HepG2 (cell line): Measurements from ENCODE around the gene HIF1AN. TPM values are rescaled to one million over a fixed set of nuclear protein-coding genes. Genes with fewer than 3 reads are reported as not detected.

ENCODE experiments used
- ASH2L ChIP-seq: fragments of 300-600, 200-600 bp; sonication (generic); IDR thresholded peaks from 2 replicates; pipeline ENCODE4 v1.7.0; 2017; ENCODE audit warnings: low read depth, mild to moderate bottlenecking, moderate library complexity, mixed read lengths, low read length; ENCODE audit not compliant: insufficient read length
- ATF7 ChIP-seq, 2 experiments: fragments of 450-650 bp in 1 of 2; sonication (generic) in 1 of 2; formaldehyde crosslinking in 1 of 2; IDR thresholded peaks; 2 replicates each; pipeline versions ENCODE4 v1.4.0 to v1.6.1; 2016 to 2020; ENCODE audit warnings: antibody characterized with exemption in 1 of 2, mild to moderate bottlenecking in 1 of 2, missing genetic modification reagents in 1 of 2
- HOXA3 ChIP-seq: sonication (generic); formaldehyde crosslinking; IDR thresholded peaks from 2 replicates; pipeline ENCODE4 v1.5.0; 2020; ENCODE audit warnings: missing genetic modification reagents
- JARID2 ChIP-seq: sonication (generic); formaldehyde crosslinking; IDR thresholded peaks from 2 replicates; pipeline ENCODE4 v1.8.1; 2023; ENCODE audit warnings: missing genetic modification reagents, inconsistent platforms; ENCODE audit not compliant: insufficient replicate concordance
- POLR2A ChIP-seq, 2 experiments: IDR thresholded peaks; 2 replicates each; pipeline ENCODE4 v1.6.1; 2011; ENCODE audit warnings: low read depth in 2 of 2, low read length in 2 of 2, mild to moderate bottlenecking in 1 of 2, moderate library complexity in 1 of 2; ENCODE audit not compliant: insufficient read depth in 1 of 2
- STAG1 ChIP-seq: sonication (generic); formaldehyde crosslinking; IDR thresholded peaks from 2 replicates; pipeline ENCODE4 v1.4.0; 2020; ENCODE audit warnings: missing genetic modification reagents
- TAF15 ChIP-seq: fragments of 200-400 bp; formaldehyde crosslinking; IDR thresholded peaks from one replicate; pipeline ENCODE4 v1.6.1; 2018; ENCODE audit warnings: mild to moderate bottlenecking, low read depth, low read length; ENCODE audit not compliant: poor library complexity, severe bottlenecking
- U2AF1 ChIP-seq: fragments of 200-400 bp; formaldehyde crosslinking; optimal IDR thresholded peaks from 2 replicates; pipeline ENCODE3; 2017; ENCODE audit warnings: mild to moderate bottlenecking, low read depth, low read length
- polyA plus RNA-seq, 8 experiments: library from polyadenylated mRNA; depleted of rRNA in 3 of 8; stranded (reverse) in 7 of 8; unstranded in 1 of 8; fragments of >200 nt; fragmentation: Illumina TruSeq in 4 of 8; extraction: Trizol in 4 of 8; gene quantifications; 2 replicates each; pipeline versions ENCODE4 v1.2.1 to v1.2.3, GENCODE V29; 2011 to 2016; ENCODE audit warnings: low read depth in 4 of 8, missing spikeins in 1 of 8, mixed read lengths in 1 of 8; ENCODE audit not compliant: insufficient read depth in 1 of 8
- total RNA-seq, 5 experiments: library from RNA; depleted of rRNA; stranded (reverse); fragments of >200 nt; fragmentation: Illumina TruSeq; extraction: Trizol; gene quantifications; 2 replicates each; pipeline ENCODE4 v1.2.3, GENCODE V29; 2016; ENCODE audit warnings: low read depth in 1 of 5
- TF ChIP-seq, protein P1 (sequence below), 2 experiments: IDR thresholded peaks; 2 replicates each; pipeline ENCODE4 v1.6.1; 2011 to 2012; ENCODE audit warnings: low read length in 2 of 2, borderline replicate concordance in 1 of 2, low read depth in 1 of 2, mild to moderate bottlenecking in 1 of 2, moderate library complexity in 1 of 2
- TF ChIP-seq, protein P2 (sequence below): sonication (generic); formaldehyde crosslinking; IDR thresholded peaks from 2 replicates; pipeline ENCODE4 v1.4.0; 2020; ENCODE audit warnings: missing genetic modification reagents
- TF ChIP-seq, protein P3 (sequence below), 2 experiments: fragments of 450-650 bp in 1 of 2; sonication (generic) in 1 of 2; formaldehyde crosslinking in 1 of 2; IDR thresholded peaks; 2 replicates each; pipeline versions ENCODE4 v1.6.1 to v1.8.0; 2016 to 2022; ENCODE audit warnings: antibody characterized with exemption in 1 of 2, mild to moderate bottlenecking in 1 of 2, missing genetic modification reagents in 1 of 2
- TF ChIP-seq, protein P4 (sequence below): IDR thresholded peaks from 2 replicates; pipeline ENCODE4 v1.6.1; 2016; ENCODE audit warnings: control low read depth

The HIF1AN gene
- total and polyA plus RNA-seq, 2 of the 13 experiments (the other 11 are each of a cell fraction or from before 2014, with no cell fraction given), result 8.6 to 10.7 TPM

GRCh38 chr10:100535715-100536353, at the start of gene HIF1AN (continued):
- TF ChIP-seq, protein P1, sequence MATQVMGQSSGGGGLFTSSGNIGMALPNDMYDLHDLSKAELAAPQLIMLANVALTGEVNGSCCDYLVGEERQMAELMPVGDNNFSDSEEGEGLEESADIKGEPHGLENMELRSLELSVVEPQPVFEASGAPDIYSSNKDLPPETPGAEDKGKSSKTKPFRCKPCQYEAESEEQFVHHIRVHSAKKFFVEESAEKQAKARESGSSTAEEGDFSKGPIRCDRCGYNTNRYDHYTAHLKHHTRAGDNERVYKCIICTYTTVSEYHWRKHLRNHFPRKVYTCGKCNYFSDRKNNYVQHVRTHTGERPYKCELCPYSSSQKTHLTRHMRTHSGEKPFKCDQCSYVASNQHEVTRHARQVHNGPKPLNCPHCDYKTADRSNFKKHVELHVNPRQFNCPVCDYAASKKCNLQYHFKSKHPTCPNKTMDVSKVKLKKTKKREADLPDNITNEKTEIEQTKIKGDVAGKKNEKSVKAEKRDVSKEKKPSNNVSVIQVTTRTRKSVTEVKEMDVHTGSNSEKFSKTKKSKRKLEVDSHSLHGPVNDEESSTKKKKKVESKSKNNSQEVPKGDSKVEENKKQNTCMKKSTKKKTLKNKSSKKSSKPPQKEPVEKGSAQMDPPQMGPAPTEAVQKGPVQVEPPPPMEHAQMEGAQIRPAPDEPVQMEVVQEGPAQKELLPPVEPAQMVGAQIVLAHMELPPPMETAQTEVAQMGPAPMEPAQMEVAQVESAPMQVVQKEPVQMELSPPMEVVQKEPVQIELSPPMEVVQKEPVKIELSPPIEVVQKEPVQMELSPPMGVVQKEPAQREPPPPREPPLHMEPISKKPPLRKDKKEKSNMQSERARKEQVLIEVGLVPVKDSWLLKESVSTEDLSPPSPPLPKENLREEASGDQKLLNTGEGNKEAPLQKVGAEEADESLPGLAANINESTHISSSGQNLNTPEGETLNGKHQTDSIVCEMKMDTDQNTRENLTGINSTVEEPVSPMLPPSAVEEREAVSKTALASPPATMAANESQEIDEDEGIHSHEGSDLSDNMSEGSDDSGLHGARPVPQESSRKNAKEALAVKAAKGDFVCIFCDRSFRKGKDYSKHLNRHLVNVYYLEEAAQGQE (IDR thresholded peaks at IDR 0.05; ENCODE audit: borderline replicate concordance in 1 of 2, low read depth in 1 of 2, low read length in 2 of 2), result peak in 1 of 2 experiments; percentile 22; a peak in 1 of 4 replicates
- TF ChIP-seq U2AF1 (peak; percentile 77), ATF7 (IDR thresholded peaks at IDR 0.05) (no peak), ATF7 (CRISPR knock-in tag; IDR thresholded peaks at IDR 0.05) (no peak), TAF15 (no peak), JARID2 (CRISPR knock-in tag) (peak; percentile 69), STAG1 (CRISPR knock-in tag) (peak; percentile 21; the same call in 1 of the 2 replicates), ASH2L (peak; percentile 79), HOXA3 (CRISPR knock-in tag) (peak; percentile 79), POLR2A (IDR thresholded peaks at IDR 0.05; ENCODE audit: insufficient read depth in 1 of 2, low read depth in 2 of 2, low read length in 2 of 2) (peak; percentile 70 to 86)
- TF ChIP-seq, protein P2, sequence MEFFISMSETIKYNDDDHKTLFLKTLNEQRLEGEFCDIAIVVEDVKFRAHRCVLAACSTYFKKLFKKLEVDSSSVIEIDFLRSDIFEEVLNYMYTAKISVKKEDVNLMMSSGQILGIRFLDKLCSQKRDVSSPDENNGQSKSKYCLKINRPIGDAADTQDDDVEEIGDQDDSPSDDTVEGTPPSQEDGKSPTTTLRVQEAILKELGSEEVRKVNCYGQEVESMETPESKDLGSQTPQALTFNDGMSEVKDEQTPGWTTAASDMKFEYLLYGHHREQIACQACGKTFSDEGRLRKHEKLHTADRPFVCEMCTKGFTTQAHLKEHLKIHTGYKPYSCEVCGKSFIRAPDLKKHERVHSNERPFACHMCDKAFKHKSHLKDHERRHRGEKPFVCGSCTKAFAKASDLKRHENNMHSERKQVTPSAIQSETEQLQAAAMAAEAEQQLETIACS (CRISPR knock-in tag), result no peak
- TF ChIP-seq, protein P3, sequence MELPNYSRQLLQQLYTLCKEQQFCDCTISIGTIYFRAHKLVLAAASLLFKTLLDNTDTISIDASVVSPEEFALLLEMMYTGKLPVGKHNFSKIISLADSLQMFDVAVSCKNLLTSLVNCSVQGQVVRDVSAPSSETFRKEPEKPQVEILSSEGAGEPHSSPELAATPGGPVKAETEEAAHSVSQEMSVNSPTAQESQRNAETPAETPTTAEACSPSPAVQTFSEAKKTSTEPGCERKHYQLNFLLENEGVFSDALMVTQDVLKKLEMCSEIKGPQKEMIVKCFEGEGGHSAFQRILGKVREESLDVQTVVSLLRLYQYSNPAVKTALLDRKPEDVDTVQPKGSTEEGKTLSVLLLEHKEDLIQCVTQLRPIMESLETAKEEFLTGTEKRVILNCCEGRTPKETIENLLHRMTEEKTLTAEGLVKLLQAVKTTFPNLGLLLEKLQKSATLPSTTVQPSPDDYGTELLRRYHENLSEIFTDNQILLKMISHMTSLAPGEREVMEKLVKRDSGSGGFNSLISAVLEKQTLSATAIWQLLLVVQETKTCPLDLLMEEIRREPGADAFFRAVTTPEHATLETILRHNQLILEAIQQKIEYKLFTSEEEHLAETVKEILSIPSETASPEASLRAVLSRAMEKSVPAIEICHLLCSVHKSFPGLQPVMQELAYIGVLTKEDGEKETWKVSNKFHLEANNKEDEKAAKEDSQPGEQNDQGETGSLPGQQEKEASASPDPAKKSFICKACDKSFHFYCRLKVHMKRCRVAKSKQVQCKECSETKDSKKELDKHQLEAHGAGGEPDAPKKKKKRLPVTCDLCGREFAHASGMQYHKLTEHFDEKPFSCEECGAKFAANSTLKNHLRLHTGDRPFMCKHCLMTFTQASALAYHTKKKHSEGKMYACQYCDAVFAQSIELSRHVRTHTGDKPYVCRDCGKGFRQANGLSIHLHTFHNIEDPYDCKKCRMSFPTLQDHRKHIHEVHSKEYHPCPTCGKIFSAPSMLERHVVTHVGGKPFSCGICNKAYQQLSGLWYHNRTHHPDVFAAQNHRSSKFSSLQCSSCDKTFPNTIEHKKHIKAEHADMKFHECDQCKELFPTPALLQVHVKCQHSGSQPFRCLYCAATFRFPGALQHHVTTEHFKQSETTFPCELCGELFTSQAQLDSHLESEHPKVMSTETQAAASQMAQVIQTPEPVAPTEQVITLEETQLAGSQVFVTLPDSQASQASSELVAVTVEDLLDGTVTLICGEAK (IDR thresholded peaks at IDR 0.05), result peak; percentile 82
- TF ChIP-seq, protein P3 (CRISPR knock-in tag; IDR thresholded peaks at IDR 0.05), result peak; percentile 35; the same call in 1 of the 2 replicates
- TF ChIP-seq, protein P4, sequence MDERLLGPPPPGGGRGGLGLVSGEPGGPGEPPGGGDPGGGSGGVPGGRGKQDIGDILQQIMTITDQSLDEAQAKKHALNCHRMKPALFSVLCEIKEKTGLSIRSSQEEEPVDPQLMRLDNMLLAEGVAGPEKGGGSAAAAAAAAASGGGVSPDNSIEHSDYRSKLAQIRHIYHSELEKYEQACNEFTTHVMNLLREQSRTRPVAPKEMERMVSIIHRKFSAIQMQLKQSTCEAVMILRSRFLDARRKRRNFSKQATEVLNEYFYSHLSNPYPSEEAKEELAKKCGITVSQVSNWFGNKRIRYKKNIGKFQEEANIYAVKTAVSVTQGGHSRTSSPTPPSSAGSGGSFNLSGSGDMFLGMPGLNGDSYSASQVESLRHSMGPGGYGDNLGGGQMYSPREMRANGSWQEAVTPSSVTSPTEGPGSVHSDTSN (CRISPR knock-in tag), result no peak
